Suprapubic skin (tissue), 4 donors: ENCODE data around the gene TRIM46. TPM values are rescaled to one million over a fixed set of nuclear protein-coding genes. Genes with fewer than 3 reads are reported as not detected.
"Not testable (repeated sequence)": the region's sequence is repeated elsewhere in the genome, so short reads cannot be mapped to it uniquely, and the experiment has no call there.

Experiments
- DNase-seq, 2 donors: peaks; one replicate each; pipeline ENCODE4 v3.0.0-alpha.2; 2019; ENCODE audit warnings: low spot score in 2 of 2
- H3K27ac ChIP-seq: fragments of 200-600 bp; sonication (generic); one replicate; pipeline ENCODE4 v1.5.1; 2019
- H3K27me3 ChIP-seq: fragments of 200-600 bp; sonication (generic); one replicate; pipeline ENCODE4 v1.5.1; 2019
- H3K36me3 ChIP-seq: fragments of 200-600 bp; sonication (generic); one replicate; pipeline ENCODE4 v1.5.1; 2019
- H3K4me1 ChIP-seq: fragments of 200-600 bp; sonication (generic); one replicate; pipeline ENCODE4 v1.5.1; 2019
- H3K4me3 ChIP-seq: fragments of 200-600 bp; sonication (generic); one replicate; pipeline ENCODE4 v1.5.1; 2019; ENCODE audit warnings: mild to moderate bottlenecking
- H3K9me3 ChIP-seq: fragments of 200-600 bp; sonication (generic); one replicate; pipeline ENCODE4 v1.5.1; 2019
- CTCF ChIP-seq, 2 donors: fragments of 200-600 bp in 1 of 2; fragments of 450-650 bp in 1 of 2; sonication (generic) in 1 of 2; IDR thresholded peaks; one replicate each; pipeline ENCODE4 v1.5.1; 2016 to 2019; ENCODE audit warnings: antibody characterized with exemption in 2 of 2, mild to moderate bottlenecking in 1 of 2, moderate library complexity in 1 of 2
- EP300 ChIP-seq: sonication (generic); formaldehyde crosslinking; IDR thresholded peaks from one replicate; pipeline ENCODE4 v1.6.1; 2017; ENCODE audit warnings: antibody characterized with exemption
- POLR2A ChIP-seq, 2 donors: fragments of 450-650 bp; IDR thresholded peaks; one replicate each; pipeline ENCODE4 v1.6.1; 2017; ENCODE audit warnings: antibody characterized with exemption in 2 of 2, mild to moderate bottlenecking in 2 of 2, moderate library complexity in 2 of 2
- POLR2AphosphoS5 ChIP-seq, 3 donors: sonication (generic); formaldehyde crosslinking; IDR thresholded peaks; one replicate each; pipeline ENCODE4 v1.6.1; 2017; ENCODE audit warnings: antibody characterized with exemption in 3 of 3
- WGBS: methylation state at CpG from one replicate; pipeline ENCODE4 v1.1.5; 2018; 5-methylcytosine and 5-hydroxymethylcytosine counted together
- total RNA-seq, 4 donors: library from RNA; depleted of rRNA; stranded (reverse); fragments of >200 nt; gene quantifications; one replicate each; pipeline ENCODE4 v1.1.0, GENCODE V29; 2016

TRIM46 gene
- total RNA-seq, 4 donors from 2014 or later = 0.34 to 0.80 TPM; not detected in 2

GRCh38 chr1:155158991-155159390, 14.7 kb upstream of the TRIM46 start:
- H3K9me3 ChIP-seq = no peaks in the 10 kb centered on the region
- 53% methylated on average over 1 of the region's 1 CpG for WGBS
- no peak for TF ChIP-seq CTCF (IDR thresholded peaks at IDR 0.05)
- no peak for TF ChIP-seq EP300
- no peak for TF ChIP-seq POLR2A (IDR thresholded peaks at IDR 0.05)
- no peak for TF ChIP-seq POLR2AphosphoS5 (IDR thresholded peaks at IDR 0.05)
- no peaks in the 10 kb centered on the region for H3K27me3 ChIP-seq
- H3K36me3 ChIP-seq = no peaks in the 10 kb centered on the region
- DNase-seq = peak in 1 of 2 donors; percentile 14
- H3K27ac ChIP-seq = no peak overlapping the region
- H3K4me1 ChIP-seq = no peaks in the 10 kb centered on the region
- no peak overlapping the region for H3K4me3 ChIP-seq

GRCh38 chr1:155160128-155160527, 13.5 kb upstream of the TRIM46 start:
- Histone ChIP-seq H3K36me3 (no peaks in the 10 kb centered on the region), H3K4me1 (no peaks in the 10 kb centered on the region), H3K9me3 (no peaks in the 10 kb centered on the region), H3K4me3 (no peak overlapping the region), H3K27me3 (no peaks in the 10 kb centered on the region), H3K27ac (no peak overlapping the region)
- 81% methylated on average over 8 of the region's 8 CpGs for WGBS
- no peak for TF ChIP-seq CTCF (IDR thresholded peaks at IDR 0.05)
- TF ChIP-seq POLR2AphosphoS5 (IDR thresholded peaks at IDR 0.05) = no peak
- TF ChIP-seq POLR2A (IDR thresholded peaks at IDR 0.05) = no peak
- no peak for TF ChIP-seq EP300
- peak in 1 of 2 donors; percentile 9 for DNase-seq

- H3K4me1 ChIP-seq = peaks cover 11% of the 10 kb centered on the region
- DNase-seq, H3K27ac ChIP-seq, H3K27me3 ChIP-seq, H3K36me3 ChIP-seq, H3K4me3 ChIP-seq, H3K9me3 ChIP-seq: not testable (repeated sequence)
- WGBS = 95% methylated on average over 6 of the region's 6 CpGs
These were observed 11.0 kb upstream of the TRIM46 start for GRCh38 chr1:155162631-155163030.

GRCh38 chr1:155163785-155164184, 9.9 kb upstream of the TRIM46 start:
- H3K9me3 ChIP-seq, DNase-seq, H3K36me3 ChIP-seq, H3K4me3 ChIP-seq, H3K27ac ChIP-seq, H3K27me3 ChIP-seq: not testable (repeated sequence)
- peaks cover 16% of the 10 kb centered on the region for H3K4me1 ChIP-seq
- WGBS = 92% methylated on average over 4 of the region's 4 CpGs

- DNase-seq = not testable (repeated sequence)
These were observed 9.0 kb upstream of the TRIM46 start for GRCh38 chr1:155164625-155165024.

GRCh38 chr1:155166051-155166470, 7.6 kb upstream of the TRIM46 start:
- no peak overlapping the region for H3K27ac ChIP-seq
- H3K36me3 ChIP-seq = peaks cover 21% of the 10 kb centered on the region
- TF ChIP-seq EP300 (no peak), POLR2AphosphoS5 (IDR thresholded peaks at IDR 0.05) (no peak), CTCF (IDR thresholded peaks at IDR 0.05) (no peak), POLR2A (IDR thresholded peaks at IDR 0.05) (no peak)
- H3K4me3 ChIP-seq = no peak overlapping the region
- DNase-seq = peak in 1 of 2 donors; percentile 71
- 67% methylated on average over 8 of the region's 8 CpGs for WGBS
- H3K4me1 ChIP-seq = peaks cover 16% of the 10 kb centered on the region
- H3K9me3 ChIP-seq = no peaks in the 10 kb centered on the region
- no peaks in the 10 kb centered on the region for H3K27me3 ChIP-seq

More at GRCh38 chr1:155164625-155165024, 9.0 kb upstream of the TRIM46 start:
- not testable (repeated sequence) for H3K27ac ChIP-seq, H3K4me3 ChIP-seq, H3K36me3 ChIP-seq, H3K9me3 ChIP-seq, H3K27me3 ChIP-seq
- peaks cover 16% of the 10 kb centered on the region for H3K4me1 ChIP-seq
- WGBS = 96% methylated on average over 11 of the region's 11 CpGs

- WGBS = 52% methylated on average over 22 of the region's 27 CpGs
These were observed 7.0 kb upstream of the TRIM46 start for GRCh38 chr1:155166471-155167165.

More at GRCh38 chr1:155166471-155167165, 7.0 kb upstream of the TRIM46 start:
- no peak overlapping the region for H3K4me3 ChIP-seq
- peak overlapping the region; percentile 25 for H3K27ac ChIP-seq
- H3K9me3 ChIP-seq = no peaks in the 10 kb centered on the region
- DNase-seq = peak; percentile 78 to 80
- peaks cover 21% of the 10 kb centered on the region for H3K36me3 ChIP-seq
- TF ChIP-seq CTCF (IDR thresholded peaks at IDR 0.05) (no peak), POLR2AphosphoS5 (IDR thresholded peaks at IDR 0.05) (no peak), EP300 (no peak), POLR2A (IDR thresholded peaks at IDR 0.05) (no peak)
- no peaks in the 10 kb centered on the region for H3K27me3 ChIP-seq
- H3K4me1 ChIP-seq = peaks cover 16% of the 10 kb centered on the region
